HG03025 (cell line): ENCODE results near the gene ALKBH5.

Source experiments
- ATAC-seq: cut with Tn5 transposase; IDR thresholded peaks from one replicate; pipeline ENCODE4 v1.9.1; 2021; ENCODE audit warnings: mild to moderate bottlenecking, moderate library complexity; ENCODE audit not compliant: unreplicated experiment, low FRiP score

ALKBH5 gene

DNA sequence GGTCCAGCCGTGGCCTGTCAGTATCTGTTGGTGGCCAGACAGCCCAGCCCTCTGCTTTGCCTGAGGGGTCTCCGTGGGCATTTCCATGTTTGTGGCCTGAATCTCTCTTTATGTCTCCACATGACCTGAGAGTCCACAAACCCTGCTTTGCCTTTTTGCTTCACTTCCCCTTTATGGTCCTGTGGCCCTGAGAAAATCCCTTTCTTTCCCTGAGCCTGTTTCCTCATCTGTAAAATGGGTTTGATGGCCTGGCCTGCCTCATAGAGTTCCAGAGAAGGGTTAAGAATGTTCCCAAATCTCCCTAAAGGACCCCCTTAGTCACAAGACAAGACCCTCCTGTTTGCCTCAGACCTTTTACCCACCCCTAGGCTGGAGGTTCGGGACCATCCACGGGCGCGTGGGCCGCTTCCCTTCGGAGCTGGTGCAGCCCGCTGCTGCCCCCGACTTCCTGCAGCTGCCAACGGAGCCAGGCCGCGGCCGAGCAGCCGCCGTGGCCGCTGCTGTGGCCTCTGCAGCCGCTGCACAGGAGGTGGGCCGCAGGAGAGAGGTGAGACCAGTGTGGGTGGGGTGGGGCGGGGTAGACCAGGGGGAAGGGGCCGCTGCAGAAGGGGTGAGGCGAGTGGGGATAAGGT lies 26.2 kb upstream of the ALKBH5 start:
- no peak for ATAC-seq

DNA sequence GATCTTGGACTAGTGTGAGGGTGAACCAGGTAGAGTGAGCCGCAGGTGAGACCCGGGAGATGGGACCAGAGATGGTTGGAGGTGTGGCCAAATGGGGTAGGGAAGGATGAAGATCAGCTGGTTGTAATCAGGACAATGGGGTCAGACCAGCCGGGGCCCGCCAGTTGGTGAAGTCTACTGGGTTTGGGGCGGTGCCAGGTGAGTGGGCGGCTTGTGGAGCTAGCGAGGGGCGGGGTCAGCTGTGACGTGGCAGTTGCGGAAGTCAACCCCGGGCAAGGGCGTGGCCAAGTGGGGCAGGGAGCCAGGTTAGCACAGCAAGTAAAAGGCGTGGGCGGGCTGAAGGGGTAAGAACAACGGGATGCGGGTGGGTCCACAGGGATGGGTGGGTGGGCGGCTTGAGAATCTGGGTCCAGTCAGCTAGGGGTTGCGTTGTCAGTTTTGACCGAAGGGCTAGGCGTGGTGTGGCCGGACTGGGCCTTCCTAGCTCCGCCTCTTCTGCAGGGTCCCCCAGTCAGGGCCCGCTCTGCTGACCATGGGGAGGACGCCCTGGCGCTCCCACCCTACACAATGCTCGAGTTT lies 25.5 kb upstream of the ALKBH5 start:
- no peak for ATAC-seq

DNA sequence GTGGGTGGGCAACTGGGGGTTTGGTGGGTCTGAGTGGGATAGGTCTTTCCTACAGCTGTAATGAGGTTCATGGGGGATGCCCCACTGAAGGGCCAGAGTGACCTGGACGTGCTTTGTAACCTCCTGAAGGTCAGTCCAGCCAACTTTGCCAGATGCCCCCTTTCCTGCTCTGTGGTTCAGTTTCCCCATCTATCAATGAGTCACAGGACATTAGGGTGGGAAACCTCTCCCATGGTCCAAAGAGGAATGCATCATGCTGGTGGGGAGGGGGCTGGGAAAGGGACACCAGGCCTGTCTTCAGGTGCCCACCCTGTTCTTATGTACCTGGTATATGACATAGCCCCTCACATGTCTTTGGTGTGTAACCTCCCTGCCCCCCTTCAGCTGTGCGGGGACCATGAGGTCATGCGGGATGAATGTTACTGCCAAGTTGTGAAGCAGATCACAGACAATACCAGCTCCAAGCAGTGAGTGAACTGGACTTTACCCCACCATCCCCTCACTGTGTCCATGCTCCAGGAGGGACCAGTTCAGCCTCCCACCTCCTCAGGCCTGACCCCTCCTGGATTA lies 24.0 kb upstream of the ALKBH5 start:
- no peak for ATAC-seq

DNA sequence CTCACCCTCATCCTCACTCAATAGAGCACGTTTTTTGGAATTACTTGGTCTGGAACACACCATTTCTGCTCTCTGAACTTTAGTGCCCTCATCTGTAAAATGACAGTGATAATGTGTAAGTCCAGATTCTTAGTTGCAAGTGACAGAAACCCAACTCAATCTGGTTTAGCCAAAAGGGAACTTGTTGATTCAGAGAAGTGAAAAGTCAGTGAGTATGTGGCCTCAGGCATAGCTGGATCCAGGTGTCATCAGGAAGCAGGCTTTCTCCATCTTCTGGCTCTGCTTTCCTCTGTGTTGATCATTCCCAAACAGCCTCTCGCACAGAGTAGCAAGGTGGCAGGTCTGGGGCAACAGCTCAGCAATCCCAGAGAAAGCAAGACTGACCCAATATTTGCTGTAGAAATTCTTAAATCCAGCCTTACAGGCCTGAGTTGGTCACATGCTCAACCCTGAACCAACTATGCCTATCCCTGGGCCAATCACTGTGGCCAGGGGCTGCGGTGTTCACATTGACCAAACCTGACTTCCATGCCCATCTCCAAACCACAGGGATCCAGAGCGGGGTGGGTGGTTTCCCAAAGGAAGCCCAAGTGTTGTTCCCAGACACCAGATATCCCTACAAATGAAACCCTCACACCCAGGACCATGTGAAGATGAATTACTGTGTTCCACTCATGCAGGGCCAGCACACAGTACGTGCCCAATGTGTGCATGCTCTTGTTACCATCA lies 23.3 kb upstream of the ALKBH5 start:
- ATAC-seq = no peak

DNA sequence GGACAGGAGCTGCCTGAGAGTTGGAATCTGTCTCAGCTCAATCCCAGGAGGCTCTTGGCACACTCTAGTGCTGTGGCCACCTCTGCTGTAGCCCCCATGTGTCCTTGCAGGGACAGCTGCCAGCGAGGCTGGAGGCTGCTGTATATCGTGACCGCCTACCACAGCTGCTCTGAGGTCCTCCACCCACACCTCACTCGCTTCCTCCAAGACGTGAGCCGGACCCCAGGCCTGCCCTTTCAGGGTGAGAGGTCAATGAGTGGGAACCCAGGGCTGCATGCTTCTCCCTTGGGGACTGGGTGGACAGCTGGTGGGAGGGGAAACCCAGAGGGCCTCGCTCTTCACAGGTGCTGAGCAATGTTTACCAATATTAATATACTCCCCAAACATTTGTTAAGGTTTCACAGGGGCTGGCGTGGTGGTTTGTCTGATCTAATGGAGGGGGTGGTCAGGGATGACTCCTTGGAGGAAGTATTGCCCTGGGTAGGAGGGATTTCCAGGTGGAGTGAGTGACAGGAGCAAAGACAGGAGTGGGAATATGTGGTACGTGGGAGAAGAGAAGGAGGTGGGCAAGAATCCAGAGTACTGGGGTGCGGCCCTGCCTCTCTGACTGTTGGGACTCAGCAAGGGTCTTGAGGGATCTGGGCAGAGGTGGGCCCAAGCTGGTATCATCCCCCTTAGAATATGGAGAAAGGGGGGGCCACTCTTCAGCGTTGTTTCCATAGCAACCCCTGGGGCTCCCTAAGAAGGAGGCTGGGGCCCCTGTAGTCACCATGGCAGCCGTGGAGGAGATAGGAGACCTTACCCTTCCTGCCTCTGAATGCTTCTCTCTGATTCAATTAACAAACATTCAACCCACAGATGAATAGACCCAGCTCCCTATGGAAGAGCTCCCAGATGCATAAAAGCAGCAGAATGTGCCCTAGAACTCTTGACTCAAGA lies 22.2 kb upstream of the ALKBH5 start:
- ATAC-seq = no peak

DNA sequence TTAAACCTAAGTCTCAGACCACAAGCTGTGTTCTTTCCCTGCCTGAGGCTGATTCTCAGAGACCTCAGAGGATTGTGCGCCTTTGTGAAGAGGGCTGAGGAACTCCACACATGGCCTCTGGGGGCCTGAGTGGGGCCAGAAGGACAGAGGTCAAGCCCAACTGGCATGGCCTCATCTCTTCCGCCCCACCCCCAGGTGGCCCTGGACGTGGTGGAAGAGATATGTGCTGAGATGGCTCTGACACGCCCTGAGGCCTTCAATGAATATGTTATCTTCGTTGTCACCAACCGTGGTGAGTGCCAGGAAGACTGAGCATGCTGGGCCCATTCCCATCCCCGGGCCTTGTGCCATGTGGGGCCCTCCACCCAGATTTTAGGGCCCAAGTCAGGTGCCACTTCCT lies 20.1 kb upstream of the ALKBH5 start:
- ATAC-seq = no peak

DNA sequence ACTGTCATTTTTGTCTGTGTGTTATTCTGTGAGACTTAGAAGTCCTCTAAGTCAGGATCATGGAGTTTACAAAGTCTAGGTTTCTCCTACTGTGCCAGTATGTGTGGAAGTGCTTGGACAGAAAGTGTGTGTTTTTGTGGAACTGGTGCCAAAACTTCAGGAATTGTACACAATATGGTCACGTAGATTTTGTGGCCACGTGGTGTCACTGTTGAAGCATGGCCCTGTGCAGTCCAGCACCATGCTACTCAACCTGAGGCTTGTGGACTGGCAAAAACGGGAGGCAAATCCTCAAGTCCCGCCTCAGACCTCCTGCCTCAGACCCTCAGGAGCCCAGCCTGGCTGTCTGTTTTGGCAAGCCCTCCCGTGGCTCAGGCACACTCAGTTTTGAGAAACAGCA lies 16.7 kb upstream of the ALKBH5 start:
- ATAC-seq = no peak

DNA sequence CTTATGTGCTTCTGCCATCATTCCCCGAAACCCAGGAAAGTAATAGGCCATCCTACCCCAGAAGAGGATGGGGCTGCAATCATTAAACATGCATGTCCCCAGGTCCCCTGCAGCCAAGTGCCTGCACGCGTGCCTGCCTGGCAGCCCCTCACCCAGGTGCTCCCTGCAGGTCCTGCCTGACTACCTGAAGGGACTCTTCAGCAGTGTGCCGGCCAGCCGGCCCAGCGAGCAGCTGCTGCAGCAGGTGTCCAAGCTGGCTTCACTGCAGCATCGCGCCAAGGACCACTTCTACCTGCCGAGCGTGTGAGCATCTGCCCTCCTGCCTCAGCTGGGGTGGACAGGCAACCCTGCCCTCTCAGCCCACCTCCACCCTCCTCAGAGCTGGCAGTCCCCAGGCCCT lies 16.2 kb upstream of the ALKBH5 start:
- ATAC-seq = no peak

DNA sequence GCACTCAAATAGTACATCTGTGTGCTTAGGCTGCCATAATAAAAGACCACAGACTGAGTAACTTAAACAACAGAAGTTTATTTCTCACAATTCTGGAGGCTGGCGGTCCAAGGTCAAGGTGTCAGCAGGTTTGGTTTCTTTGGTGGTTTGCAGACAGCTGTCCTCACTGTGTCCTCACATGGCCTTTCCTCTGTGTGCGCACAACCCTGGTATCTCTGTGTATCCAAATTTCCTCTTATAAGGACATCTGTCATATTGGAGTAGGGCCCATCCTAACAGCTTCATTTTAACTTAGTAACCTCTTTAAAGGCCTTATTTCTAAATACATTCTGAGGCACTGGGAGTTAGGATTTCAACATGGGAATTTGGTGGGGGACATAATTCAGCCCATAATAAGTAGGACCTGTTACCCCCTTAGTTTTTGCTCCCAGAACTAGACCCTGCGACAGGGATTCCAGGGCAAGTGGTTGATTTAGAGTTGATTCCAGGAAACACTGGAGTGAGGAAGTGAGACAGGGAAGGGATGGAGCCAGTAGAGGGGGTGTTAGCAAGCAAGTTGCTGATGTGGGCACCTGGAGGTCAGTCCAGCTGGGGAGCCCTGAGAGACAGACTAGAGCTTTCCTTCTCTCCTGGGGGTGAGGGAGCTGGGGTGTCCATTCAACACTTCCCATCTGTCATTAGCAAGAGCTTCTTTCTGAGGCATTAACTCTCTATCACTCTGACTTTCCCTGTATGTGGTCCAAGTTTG lies 10.9 kb upstream of the ALKBH5 start:
- ATAC-seq = no peak

DNA sequence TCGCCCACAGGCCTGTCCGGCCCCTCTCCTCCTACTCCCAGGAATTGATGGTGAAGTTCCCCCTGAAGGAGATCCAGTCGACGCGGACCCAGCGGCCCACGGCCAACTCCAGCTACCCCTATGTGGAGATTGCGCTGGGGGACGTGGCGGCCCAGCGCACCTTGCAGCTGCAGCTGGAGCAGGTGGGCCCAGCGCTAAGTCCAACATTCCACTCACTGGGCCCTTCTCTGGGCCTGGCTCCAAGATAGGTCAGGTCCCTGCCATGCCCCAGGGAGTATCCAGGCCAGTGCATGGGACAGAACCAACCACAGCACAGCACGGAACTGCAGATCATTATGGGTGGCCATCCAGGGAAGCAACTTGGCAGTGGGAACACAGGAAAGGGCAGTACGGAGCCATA lies 9.9 kb upstream of the ALKBH5 start:
- ATAC-seq = no peak

DNA sequence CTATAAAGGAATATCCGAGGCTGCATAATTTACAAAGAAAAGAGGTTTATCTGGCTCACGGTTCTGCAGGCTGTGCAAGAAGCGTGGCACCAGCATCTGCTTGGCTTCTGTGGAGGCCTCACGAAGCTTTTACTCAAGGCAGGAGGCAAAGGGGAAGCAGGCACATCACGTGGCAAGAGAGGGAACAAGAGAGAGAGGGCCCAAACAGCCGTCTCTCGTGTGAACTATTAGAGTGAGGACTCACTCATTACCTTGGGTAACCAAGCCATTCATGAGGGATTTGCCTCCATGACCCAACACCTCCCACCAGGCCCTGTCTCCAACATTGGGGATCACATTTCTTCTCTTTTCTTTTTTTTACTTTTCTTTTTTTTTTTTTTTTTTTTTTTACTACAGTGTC lies 7.5 kb upstream of the ALKBH5 start:
- ATAC-seq = no peak

DNA sequence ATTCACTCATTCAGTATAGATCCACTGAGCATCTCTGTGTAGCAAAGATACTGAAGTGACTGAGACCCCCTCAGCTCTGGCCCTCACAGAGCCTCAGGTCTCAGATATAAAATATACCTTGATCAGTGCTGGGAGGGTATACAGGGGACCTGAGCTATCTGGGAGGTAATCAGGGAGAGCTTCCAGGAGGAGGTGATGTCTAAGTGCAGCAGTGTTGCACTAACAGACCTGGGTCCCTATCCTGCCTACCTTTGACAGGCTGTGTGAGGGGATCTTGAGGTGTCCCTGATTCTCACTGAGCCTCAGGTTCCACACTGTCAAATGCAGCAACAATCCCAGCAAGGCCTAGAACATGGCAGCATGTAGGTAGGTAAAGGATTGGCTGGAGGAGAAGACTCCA lies 6.5 kb upstream of the ALKBH5 start:
- ATAC-seq = no peak

DNA sequence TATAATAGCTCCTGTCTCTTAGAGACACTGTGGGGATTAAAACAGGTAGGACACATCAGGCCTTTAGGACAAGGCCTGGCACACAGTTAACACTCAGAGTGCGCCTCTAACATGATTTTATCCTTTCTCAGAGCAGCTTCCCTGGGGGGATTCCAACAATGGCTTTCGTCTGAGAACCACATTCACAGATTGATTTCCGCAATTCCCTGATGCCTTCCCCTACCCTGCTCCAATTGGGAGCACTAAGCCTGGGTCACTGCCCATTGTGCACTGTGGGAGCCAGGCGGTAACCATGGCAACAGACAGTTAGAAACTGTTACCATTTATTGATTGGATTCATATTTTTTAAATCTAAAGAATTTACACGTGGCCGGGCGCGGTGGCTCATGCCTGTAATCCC lies 5.9 kb upstream of the ALKBH5 start:
- no peak for ATAC-seq

DNA sequence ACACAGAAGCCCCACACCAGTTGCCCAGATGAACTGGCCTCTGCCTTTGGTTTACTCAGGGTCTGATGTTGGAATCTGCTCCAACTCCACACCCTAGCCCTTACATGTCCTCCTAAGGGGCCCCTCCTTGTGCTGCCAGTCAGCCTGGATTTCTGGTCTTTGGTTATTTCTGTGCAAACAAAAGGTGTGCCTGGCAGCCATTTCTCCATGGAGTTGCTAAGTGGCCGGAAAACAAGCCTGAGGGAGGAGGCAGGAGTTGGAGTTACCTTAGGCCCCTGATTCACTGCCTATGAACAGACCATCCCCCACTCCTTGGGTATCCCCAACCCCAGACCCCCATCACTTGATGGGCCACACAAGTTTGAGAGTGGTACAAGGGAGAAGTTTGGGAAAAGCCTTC lies 4.4 kb upstream of the ALKBH5 start:
- no peak for ATAC-seq

DNA sequence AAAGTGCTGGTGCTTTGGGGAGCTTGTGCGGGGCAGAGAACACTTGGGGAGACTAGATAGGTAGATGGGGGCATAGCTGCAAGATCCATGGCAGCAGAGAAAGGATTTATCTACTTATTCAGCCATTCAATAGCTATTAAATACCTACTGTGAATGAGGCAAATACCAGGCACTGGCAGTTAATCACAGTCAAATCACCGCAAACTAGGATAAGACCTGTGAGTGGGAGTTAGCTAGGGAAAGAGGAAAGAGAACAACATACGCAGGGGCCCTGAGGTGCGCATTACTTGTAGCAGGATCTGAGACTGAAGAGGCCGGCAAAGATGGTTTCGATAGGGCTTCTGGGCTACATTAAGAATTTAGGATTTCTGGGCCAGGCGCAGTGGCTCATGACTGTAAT lies 3.8 kb upstream of the ALKBH5 start:
- no peak for ATAC-seq

DNA sequence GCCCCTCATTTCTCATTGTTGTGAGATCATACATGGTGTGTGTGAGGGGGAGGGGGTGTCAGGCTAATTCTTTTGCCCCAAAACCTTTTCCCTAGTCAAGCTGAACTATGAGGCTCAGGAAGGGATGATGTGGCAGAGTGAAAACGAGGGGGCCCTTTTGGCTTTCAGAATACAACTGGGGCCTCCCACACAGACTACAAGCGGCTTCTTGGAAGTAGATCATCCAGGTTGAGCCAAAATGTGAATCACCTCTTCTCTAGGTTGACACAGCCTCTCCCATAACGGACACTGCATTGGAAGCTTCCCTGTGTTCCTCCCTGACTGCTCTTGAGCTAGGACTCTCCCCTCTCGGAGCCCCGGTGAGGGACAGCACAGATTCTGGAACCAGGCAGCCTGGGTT lies 2.3 kb upstream of the ALKBH5 start:
- ATAC-seq = no peak

DNA sequence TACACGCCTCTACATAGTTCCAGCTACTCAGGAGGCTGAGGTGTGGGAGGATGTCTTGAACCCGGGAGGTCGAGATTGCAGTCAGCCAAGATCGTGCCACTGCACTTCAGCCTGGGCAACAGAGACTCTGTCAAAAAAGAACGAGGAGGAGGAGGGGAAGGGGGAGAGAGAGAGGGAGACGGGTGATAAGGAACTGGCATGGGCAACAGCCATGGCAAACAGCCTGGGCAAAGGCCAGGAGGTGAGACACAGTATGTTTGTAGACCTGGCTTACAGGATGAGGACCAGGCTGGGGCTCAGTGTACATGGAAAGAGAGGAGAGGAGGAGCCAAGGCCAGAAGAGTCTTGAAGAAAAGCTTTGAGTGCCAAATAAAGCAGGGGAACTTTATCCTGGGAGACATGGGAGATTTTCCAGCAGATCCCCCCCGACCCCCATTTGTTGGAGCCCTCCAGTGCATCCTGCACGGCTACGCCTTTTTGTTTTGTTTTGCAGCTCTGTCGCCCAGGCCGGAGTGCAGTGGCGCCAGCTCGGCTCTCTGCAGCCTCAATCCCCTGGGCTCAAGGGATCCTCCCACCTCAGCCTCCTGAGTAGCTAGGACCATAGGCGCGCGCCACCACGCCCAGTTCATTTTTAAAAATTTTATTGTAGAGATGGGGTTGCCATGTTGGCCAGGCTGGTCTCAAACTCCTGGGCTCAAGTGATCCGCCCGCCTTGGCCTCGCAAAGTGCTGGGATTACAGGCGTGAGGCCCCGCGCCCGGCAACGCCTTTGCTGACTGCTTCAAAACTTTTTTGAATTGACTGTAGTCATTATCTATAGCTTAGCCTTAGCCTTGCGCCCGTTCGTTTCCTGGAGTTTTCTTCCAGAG lies 1.3 kb upstream of the ALKBH5 start:
- no peak for ATAC-seq

DNA sequence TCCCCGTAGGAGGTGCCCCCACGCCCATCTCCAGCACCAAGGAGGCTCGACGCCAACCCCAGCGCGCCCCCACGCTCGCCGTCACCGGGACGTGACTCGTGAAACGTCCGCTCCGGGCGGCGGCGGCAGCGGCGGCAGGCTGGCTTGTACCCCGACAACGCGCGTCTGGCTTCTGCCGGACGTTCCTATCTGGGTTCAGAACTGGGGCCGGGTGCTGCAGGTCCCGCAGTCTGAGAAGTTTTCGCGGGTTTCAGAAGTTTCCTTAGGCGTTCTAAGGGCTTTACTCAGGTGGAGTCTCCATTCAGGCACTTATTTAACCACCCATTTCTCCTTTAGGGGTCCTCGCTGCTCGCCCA lies 672 bp upstream of the ALKBH5 start:
- ATAC-seq = peak; percentile 34
